ENCODE measurements around the gene NDST1. TPM values are rescaled to one million over a fixed set of nuclear protein-coding genes. Genes with fewer than 3 reads are reported as not detected.

NDST1 gene
- total and polyA plus RNA-seq, 10 donors: 6.1 to 360 (median 223) TPM

GRCh38 chr5:150557509-150557872, 49.6 kb downstream of the NDST1 start:
- H3K4me1 ChIP-seq: peaks cover 0 to 23% (median 10%) of the 10 kb centered on the region in 6 donors
- WGBS, 5 donors: 25 to 40% (median 29%) methylated on average over 5 to 6 of the region's 6 CpGs
- peak in 2 of 3 donors; percentile 18 to 21 for TF ChIP-seq POLR2AphosphoS5 (IDR thresholded peaks at IDR 0.05)
- no peak for TF ChIP-seq CTCF (IDR thresholded peaks at IDR 0.05 in 8 of 11, conservative IDR thresholded peaks at IDR 0.05 in 3 of 11)
- no peak for TF ChIP-seq POLR2A (IDR thresholded peaks at IDR 0.05)
- H3K27ac ChIP-seq: peak overlapping the region in 2 of 8 donors; percentile 6 to 40
- H3K9me3 ChIP-seq: no peaks in the 10 kb centered on the region
- H3K36me3 ChIP-seq: peaks cover 0 to 64% (median 37%) of the 10 kb centered on the region in 6 donors
- no peaks in the 10 kb centered on the region for H3K27me3 ChIP-seq (replicated peaks in 1 of 7)
- intact Hi-C loops (cut with DNase I; ENCODE audit: low total_unique reads): no loop called here
- no peak for DNase-seq
- no peak overlapping the region for H3K4me3 ChIP-seq

GRCh38 chr5:150558088-150558621, 50.2 kb downstream of the NDST1 start:
- no peak for TF ChIP-seq POLR2A (IDR thresholded peaks at IDR 0.05)
- TF ChIP-seq POLR2AphosphoS5 (IDR thresholded peaks at IDR 0.05): peak in 2 of 3 donors; percentile 48 to 59
- TF ChIP-seq CTCF (IDR thresholded peaks at IDR 0.05 in 8 of 11, conservative IDR thresholded peaks at IDR 0.05 in 3 of 11): no peak
- no peak for DNase-seq
- 78 to 87% (median 80%) methylated on average over 12 of the region's 12 CpGs for WGBS, 5 donors
- H3K36me3 ChIP-seq: peaks cover 0 to 58% (median 33%) of the 10 kb centered on the region in 6 donors
- H3K4me1 ChIP-seq: peaks cover 0 to 23% (median 10%) of the 10 kb centered on the region in 6 donors
- H3K4me3 ChIP-seq: no peak overlapping the region
- peak overlapping the region in 1 of 8 donors; percentile 6 for H3K27ac ChIP-seq
- H3K27me3 ChIP-seq (replicated peaks in 1 of 7): no peaks in the 10 kb centered on the region
- H3K9me3 ChIP-seq: no peaks in the 10 kb centered on the region
- intact Hi-C loops (cut with DNase I; ENCODE audit: low total_unique reads): no loop called here

- WGBS, 5 donors: 69 to 90% (median 77%) methylated on average over 2 of the region's 2 CpGs
- TF ChIP-seq CTCF (IDR thresholded peaks at IDR 0.05 in 8 of 11, conservative IDR thresholded peaks at IDR 0.05 in 3 of 11) (no peak), POLR2AphosphoS5 (IDR thresholded peaks at IDR 0.05) (peak in 2 of 3 donors; percentile 20 to 59), POLR2A (IDR thresholded peaks at IDR 0.05) (no peak)
- intact Hi-C loops (cut with DNase I; ENCODE audit: low total_unique reads): no loop called here
- peaks cover 0 to 48% (median 25%) of the 10 kb centered on the region in 6 donors for H3K36me3 ChIP-seq
- H3K27me3 ChIP-seq (replicated peaks in 1 of 7): no peaks in the 10 kb centered on the region
- peaks cover 0 to 23% (median 10%) of the 10 kb centered on the region in 6 donors for H3K4me1 ChIP-seq
- H3K27ac ChIP-seq: peak overlapping the region in 1 of 8 donors; percentile 32
- no peak overlapping the region for H3K4me3 ChIP-seq
- no peak for DNase-seq
- H3K9me3 ChIP-seq: no peaks in the 10 kb centered on the region
These were observed 51.2 kb downstream of the NDST1 start for GRCh38 chr5:150559088-150559487.

- H3K4me3 ChIP-seq: no peak overlapping the region
- WGBS, 5 donors: 61 to 74% (median 69%) methylated on average over 4 of the region's 4 CpGs
- TF ChIP-seq CTCF (IDR thresholded peaks at IDR 0.05 in 8 of 11, conservative IDR thresholded peaks at IDR 0.05 in 3 of 11) (no peak), POLR2A (IDR thresholded peaks at IDR 0.05) (no peak), POLR2AphosphoS5 (IDR thresholded peaks at IDR 0.05) (no peak)
- no peaks in the 10 kb centered on the region for H3K9me3 ChIP-seq
- no peak for DNase-seq
- H3K36me3 ChIP-seq: peaks cover 0 to 42% (median 20%) of the 10 kb centered on the region in 6 donors
- intact Hi-C loops (cut with DNase I; ENCODE audit: low total_unique reads): loop anchor here (5.0 kb wide), 2 partner anchors 98 to 288 kb away; partner anchors contain the start of gene IRGM
- H3K4me1 ChIP-seq: peaks cover 0 to 23% (median 10%) of the 10 kb centered on the region in 6 donors
- H3K27me3 ChIP-seq (replicated peaks in 1 of 7): no peaks in the 10 kb centered on the region
- H3K27ac ChIP-seq: peak overlapping the region in 2 of 8 donors; percentile 3 to 32
These were observed 51.8 kb downstream of the NDST1 start for GRCh38 chr5:150559701-150560100.

All from spleen (tissue), 11 donors.